GM19025 (cell line): ENCODE results near the gene OR56A1.

Experiments used
- ATAC-seq: cut with Tn5 transposase; IDR thresholded peaks from one replicate; pipeline ENCODE4 v1.9.1; 2021; ENCODE audit warnings: mild to moderate bottlenecking, low read depth, moderate library complexity; ENCODE audit not compliant: unreplicated experiment

The OR56A1 gene

DNA sequence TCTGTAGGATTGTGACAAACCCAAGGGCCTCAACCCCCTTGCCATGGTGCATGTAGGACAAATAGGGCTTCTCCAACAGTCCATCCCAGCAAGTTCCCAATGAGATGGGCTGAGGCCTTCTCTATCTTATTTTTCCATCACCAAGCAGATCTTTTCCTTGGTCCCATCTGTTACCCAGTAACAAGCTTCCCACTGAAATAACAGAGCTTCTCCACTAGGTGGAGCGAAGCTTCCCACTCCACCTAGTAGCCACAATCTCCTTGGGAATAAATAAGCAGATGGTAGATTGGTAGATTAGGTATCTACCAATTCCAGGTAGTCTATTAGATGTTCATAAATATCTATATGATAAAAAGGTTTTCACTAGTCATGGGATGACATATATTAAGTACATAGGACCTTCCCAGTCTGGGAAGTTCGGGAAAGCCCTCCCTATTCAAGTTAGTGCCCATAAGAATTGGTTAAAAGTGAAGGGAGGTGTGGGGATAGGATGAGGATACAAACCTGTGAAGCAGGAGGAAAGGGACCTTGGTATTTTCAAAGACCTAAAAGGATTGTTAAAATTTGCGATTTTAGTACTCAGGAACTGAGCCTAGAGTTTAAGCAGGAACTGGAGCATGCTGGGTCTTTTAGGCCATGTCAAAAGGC, 37.8 kb downstream of the OR56A1 start:
- ATAC-seq, result no peak

DNA sequence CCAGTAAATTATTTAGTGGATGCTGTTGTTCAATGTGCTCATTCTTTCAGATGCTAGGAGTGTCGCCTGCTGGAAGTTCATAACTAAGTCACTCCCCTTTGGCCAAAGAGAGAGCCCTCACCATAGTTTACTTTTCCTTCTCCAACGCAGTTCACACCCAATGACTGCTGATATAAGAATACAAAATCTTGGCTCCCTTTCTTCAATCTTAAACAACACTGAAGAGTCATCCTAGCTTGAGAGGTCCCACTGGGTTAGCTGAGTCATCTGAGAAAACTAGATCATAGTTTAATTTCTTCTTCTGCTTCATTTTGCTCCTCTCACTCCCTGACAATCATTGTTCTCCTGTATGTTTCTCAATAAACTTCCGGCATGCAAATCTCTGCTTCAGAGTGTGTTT, 38.4 kb downstream of the OR56A1 start:
- no peak for ATAC-seq

DNA sequence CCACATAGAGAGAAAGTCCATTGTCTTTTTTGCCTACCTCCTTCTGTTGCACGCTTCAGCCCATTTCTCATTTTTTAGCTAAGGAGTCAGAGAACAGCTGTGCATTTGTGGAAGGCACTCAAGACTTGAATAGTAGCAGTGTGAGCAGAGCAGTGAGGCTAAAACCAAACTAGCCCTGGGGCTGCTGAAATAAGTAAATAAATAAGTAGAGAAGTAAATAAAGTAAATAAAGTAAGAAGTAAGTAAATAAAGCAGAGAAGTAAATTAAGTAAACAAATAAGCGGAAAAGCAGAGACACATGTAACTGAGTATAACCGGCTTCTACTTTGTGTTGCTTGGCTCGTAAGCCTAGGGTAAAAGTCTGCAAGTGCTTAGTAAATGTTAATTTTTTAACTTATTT, 41.4 kb downstream of the OR56A1 start:
- no peak for ATAC-seq

DNA sequence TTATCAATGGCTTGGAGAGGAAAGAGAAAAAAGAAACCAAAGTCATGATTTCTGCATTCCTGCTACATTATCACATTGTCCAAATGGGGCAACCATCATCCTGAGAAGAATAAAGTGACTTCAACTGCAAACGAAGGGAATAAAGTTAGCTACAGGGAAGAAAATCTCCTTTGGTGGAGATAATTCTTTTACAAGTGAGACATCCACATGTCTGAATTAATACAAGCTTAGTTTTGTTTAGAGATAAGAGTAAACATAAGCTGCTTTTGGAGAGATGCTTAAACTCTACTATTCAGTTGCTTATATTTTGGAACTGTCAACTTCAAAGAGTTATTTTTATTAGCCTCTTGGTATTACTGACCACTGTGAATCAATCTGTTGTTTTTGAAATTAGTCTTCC, 43.7 kb downstream of the OR56A1 start, which contains the start of gene OR52L1:
Gene OR52L1 (minus strand): TSS at position 101 of the 400 bp plus-strand sequence. CDS start 55 bp downstream, at position 46.
- no peak for ATAC-seq

DNA sequence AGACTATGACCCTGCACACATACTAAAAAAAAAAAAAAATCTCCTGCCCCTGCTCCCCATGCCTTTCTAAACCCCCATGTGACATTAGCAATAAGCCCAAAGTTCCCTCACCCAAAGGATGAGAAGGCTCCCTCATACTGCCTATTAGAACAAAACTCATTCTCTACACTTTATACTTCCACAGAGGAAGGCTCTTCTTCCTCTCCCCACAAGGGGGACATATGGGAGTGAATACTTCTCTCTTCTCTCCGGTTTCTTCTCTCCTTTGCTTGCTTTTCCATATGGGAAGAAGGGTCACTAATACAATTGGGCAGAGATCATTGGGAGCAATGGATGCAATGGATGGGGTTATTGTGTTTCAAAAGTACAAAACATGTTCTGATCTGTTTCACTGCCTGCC, 47.1 kb downstream of the OR56A1 start:
- ATAC-seq, result no peak

DNA sequence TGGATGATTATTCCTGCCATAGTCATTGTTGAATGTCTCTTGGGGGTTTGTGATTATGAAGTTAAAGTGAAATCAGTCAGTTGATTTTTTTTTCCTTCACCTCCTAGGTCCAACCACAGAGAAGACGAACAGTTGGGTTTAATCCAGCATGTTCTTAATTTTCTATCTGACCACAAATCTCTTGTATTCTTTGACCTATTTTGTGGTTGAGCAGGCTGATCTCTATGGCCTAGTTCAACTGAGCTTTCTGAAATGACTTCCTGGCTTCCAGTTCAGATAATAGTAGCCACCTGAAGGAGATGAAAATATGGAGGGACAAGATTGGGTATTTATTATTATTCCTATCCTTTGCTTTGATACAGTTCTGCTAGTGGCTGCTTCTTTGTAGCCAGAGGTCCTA, 57.0 kb downstream of the OR56A1 start:
- ATAC-seq, result no peak
